GM12801 (cell line): ENCODE data around the gene KRTAP5-4.

ENCODE experiments used
- CTCF ChIP-seq: IDR thresholded peaks from one replicate; pipeline ENCODE4 v1.5.1; 2011; ENCODE audit warnings: control low read depth; ENCODE audit not compliant: insufficient read length; ENCODE audit errors: extremely low read depth

KRTAP5-4 gene

GRCh38 chr11:1574238-1574932, 47.6 kb downstream of the KRTAP5-4 start:
- TF ChIP-seq CTCF: no peak

- TF ChIP-seq CTCF: no peak
Observed at GRCh38 chr11:1573903-1574237, 48.1 kb downstream of the KRTAP5-4 start.

GRCh38 chr11:1573077-1573902, 48.6 kb downstream of the KRTAP5-4 start:
- TF ChIP-seq CTCF: no peak

GRCh38 chr11:1572197-1573076, 49.5 kb downstream of the KRTAP5-4 start, which contains the start of gene DUSP8:
DUSP8 (minus strand) TSS chr11:1572271; CDS start chr11:1565826, 6,445 bp downstream.
- TF ChIP-seq CTCF: no peak

DNA sequence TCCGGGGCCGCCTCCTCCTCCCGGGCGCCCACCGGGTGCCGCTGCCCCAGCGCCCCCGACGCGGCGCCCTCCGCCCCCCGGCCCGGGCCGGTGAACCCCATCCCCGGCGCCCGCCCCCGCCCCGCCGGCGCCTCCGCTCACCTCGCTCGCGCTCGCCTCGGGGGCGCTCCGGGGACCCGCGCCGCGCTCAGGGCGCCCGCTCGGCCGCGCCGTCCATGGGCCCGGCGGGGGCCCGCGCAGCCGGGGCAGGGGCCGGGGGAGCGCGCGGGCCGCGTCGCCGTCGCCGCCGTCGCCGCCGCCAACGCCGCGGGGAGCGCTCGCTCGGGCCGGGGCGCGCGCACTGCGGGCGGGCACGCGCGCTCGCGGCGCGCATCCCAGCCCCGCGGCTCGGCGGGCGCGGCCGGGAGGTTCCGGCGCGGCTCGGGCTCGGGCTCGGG, 50.2 kb downstream of the KRTAP5-4 start:
- TF ChIP-seq CTCF: no peak
